ENCODE data around the gene DDX11. TPM values are rescaled to one million over a fixed set of nuclear protein-coding genes. Genes with fewer than 3 reads are reported as not detected.
"Not testable (repeated sequence)": the region's sequence is repeated elsewhere in the genome, so short reads cannot be mapped to it uniquely, and the experiment has no call there.

DDX11 gene
- total RNA-seq, 2 donors from 2014 or later, result 15.3 to 96.1 TPM

GRCh38 chr12:31037028-31037427 lies 36.6 kb upstream of the DDX11 start:
- no peaks in the 10 kb centered on the region for H3K9me3 ChIP-seq
- no peak for DNase-seq
- H3K9ac ChIP-seq (ENCODE audit: low read depth in 2 of 2, low read length in 2 of 2), result no peak overlapping the region
- H3K4me3 ChIP-seq, result no peak overlapping the region
- intact Hi-C loops (cut with DNase I), result no loop called here
- no peak overlapping the region for H3K27ac ChIP-seq
- TF ChIP-seq, protein P1, sequence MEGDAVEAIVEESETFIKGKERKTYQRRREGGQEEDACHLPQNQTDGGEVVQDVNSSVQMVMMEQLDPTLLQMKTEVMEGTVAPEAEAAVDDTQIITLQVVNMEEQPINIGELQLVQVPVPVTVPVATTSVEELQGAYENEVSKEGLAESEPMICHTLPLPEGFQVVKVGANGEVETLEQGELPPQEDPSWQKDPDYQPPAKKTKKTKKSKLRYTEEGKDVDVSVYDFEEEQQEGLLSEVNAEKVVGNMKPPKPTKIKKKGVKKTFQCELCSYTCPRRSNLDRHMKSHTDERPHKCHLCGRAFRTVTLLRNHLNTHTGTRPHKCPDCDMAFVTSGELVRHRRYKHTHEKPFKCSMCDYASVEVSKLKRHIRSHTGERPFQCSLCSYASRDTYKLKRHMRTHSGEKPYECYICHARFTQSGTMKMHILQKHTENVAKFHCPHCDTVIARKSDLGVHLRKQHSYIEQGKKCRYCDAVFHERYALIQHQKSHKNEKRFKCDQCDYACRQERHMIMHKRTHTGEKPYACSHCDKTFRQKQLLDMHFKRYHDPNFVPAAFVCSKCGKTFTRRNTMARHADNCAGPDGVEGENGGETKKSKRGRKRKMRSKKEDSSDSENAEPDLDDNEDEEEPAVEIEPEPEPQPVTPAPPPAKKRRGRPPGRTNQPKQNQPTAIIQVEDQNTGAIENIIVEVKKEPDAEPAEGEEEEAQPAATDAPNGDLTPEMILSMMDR (IDR thresholded peaks at IDR 0.05), result no peak
- no peaks in the 10 kb centered on the region for H3K4me1 ChIP-seq
- H3K36me3 ChIP-seq, result no peaks in the 10 kb centered on the region
- H3K27me3 ChIP-seq, result no peaks in the 10 kb centered on the region

GRCh38 chr12:31037931-31038330 lies 35.7 kb upstream of the DDX11 start:
- H3K27ac ChIP-seq, result no peak overlapping the region
- H3K4me1 ChIP-seq, result no peaks in the 10 kb centered on the region
- no peaks in the 10 kb centered on the region for H3K27me3 ChIP-seq
- intact Hi-C loops (cut with DNase I), result no loop called here
- TF ChIP-seq, protein P1 (IDR thresholded peaks at IDR 0.05), result no peak
- no peak overlapping the region for H3K9ac ChIP-seq (ENCODE audit: low read depth in 2 of 2, low read length in 2 of 2)
- H3K36me3 ChIP-seq, result no peaks in the 10 kb centered on the region
- no peak for DNase-seq
- no peak overlapping the region for H3K4me3 ChIP-seq
- H3K9me3 ChIP-seq, result no peaks in the 10 kb centered on the region

DNA sequence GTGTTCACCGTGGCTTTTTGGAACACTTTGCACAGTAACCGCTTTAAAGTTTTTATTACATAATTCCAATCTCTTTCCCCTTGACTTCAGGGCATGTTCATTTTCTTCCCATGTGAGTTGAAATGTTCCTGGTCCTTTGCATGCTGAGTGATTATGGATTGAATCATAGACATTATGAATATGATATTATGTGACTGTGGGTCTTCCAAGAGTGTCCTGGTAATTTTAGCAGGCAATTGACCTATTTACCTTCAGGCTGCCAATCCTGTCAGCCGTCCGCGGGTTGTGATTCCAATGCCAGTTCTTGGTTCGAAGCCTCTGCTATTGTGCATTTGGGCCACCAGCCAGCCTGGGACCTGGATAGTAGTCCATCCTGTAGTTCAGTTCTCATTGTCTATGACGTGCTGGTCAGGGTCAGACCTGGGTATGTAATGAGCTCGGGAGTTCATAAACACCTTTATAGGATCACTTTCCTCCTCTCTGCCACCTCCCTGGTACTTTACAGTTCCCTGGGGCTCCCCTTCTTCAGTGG lies 32.6 kb upstream of the DDX11 start:
- no peak for DNase-seq
- no peaks in the 10 kb centered on the region for H3K9me3 ChIP-seq
- no peak overlapping the region for H3K27ac ChIP-seq
- no peaks in the 10 kb centered on the region for H3K27me3 ChIP-seq
- intact Hi-C loops (cut with DNase I), result no loop called here
- H3K36me3 ChIP-seq, result no peaks in the 10 kb centered on the region
- TF ChIP-seq, protein P1 (IDR thresholded peaks at IDR 0.05), result no peak
- no peaks in the 10 kb centered on the region for H3K4me1 ChIP-seq
- H3K4me3 ChIP-seq, result no peak overlapping the region
- no peak overlapping the region for H3K9ac ChIP-seq (ENCODE audit: low read depth in 2 of 2, low read length in 2 of 2)

GRCh38 chr12:31050143-31050542 lies 23.5 kb upstream of the DDX11 start:
- H3K9ac ChIP-seq (ENCODE audit: low read depth in 2 of 2, low read length in 2 of 2); H3K4me3 ChIP-seq; H3K27me3 ChIP-seq; H3K27ac ChIP-seq; H3K4me1 ChIP-seq; H3K36me3 ChIP-seq; DNase-seq; H3K9me3 ChIP-seq; intact Hi-C loops (cut with DNase I): not testable (repeated sequence)

- H3K9me3 ChIP-seq; H3K9ac ChIP-seq (ENCODE audit: low read depth in 2 of 2, low read length in 2 of 2); H3K4me1 ChIP-seq; H3K4me3 ChIP-seq; H3K27ac ChIP-seq; H3K27me3 ChIP-seq; intact Hi-C loops (cut with DNase I); H3K36me3 ChIP-seq; DNase-seq: not testable (repeated sequence)
These were observed 23.1 kb upstream of the DDX11 start for GRCh38 chr12:31050548-31050947.

- H3K27ac ChIP-seq; H3K4me3 ChIP-seq; H3K4me1 ChIP-seq; H3K9me3 ChIP-seq; DNase-seq; intact Hi-C loops (cut with DNase I); H3K27me3 ChIP-seq; H3K36me3 ChIP-seq; H3K9ac ChIP-seq (ENCODE audit: low read depth in 2 of 2, low read length in 2 of 2): not testable (repeated sequence)
These were observed 22.0 kb upstream of the DDX11 start for GRCh38 chr12:31051692-31052091.

DNA sequence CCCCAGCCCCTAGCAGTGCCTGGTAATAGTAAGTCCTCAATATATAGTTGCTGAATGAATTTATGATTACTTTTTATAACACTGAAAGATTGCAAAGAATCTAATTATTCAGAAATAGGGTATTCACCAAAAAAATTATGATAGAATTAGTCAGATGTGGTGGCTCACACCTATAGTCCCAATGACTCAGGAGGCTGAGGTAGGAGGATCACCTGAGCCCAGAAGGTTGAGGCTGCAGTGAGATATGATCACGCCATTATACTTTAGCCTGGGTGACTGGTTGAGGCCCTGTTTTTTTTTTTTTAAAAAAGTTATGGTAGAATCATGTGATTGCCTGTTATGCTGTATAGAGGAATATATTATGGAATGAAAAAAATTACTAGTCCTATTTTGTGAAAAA lies 21.5 kb upstream of the DDX11 start:
- intact Hi-C loops (cut with DNase I); H3K9me3 ChIP-seq; H3K9ac ChIP-seq (ENCODE audit: low read depth in 2 of 2, low read length in 2 of 2); H3K27me3 ChIP-seq; H3K4me1 ChIP-seq; H3K27ac ChIP-seq; H3K36me3 ChIP-seq; DNase-seq; H3K4me3 ChIP-seq: not testable (repeated sequence)

- intact Hi-C loops (cut with DNase I); H3K27me3 ChIP-seq; H3K4me1 ChIP-seq; H3K4me3 ChIP-seq; DNase-seq; H3K36me3 ChIP-seq; H3K9me3 ChIP-seq; H3K9ac ChIP-seq (ENCODE audit: low read depth in 2 of 2, low read length in 2 of 2); H3K27ac ChIP-seq: not testable (repeated sequence)
These were observed 20.8 kb upstream of the DDX11 start for GRCh38 chr12:31052666-31053439.

DNA sequence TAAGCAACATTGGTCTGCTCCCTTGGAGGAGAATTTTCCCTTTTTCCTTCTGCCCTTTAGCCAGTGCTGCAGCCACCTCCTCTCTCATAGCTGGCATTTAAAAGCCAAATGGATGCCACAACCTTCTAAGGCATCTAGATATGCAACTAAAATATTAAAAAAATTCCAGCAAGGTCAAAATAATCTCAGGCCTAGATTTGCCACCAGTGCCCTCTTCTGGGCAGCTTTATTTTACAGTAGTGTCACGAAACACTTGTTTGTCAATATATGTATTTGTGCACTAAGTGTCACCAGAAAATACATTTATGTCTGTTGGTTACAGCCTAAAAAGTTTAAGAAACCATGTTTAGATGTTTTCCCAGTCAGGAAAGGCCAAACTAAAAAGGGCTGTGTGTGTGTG lies 19.7 kb upstream of the DDX11 start:
- intact Hi-C loops (cut with DNase I); H3K27ac ChIP-seq: not testable (repeated sequence)

More for the DNA sequence above, 19.7 kb upstream of the DDX11 start:
- not testable (repeated sequence) for H3K4me1 ChIP-seq; H3K9me3 ChIP-seq; H3K27me3 ChIP-seq; DNase-seq; H3K9ac ChIP-seq (ENCODE audit: low read depth in 2 of 2, low read length in 2 of 2); H3K4me3 ChIP-seq; H3K36me3 ChIP-seq

All from colonic mucosa (tissue), 4 donors.